NCI-H526 (cell line): Measurements from ENCODE around the gene NAA50.

Experiments
- DNase-seq, 2 experiments: peaks; one replicate each; lab custom pipeline; 2025; lab: John Stamatoyannopoulos, UW

The NAA50 gene

DNA sequence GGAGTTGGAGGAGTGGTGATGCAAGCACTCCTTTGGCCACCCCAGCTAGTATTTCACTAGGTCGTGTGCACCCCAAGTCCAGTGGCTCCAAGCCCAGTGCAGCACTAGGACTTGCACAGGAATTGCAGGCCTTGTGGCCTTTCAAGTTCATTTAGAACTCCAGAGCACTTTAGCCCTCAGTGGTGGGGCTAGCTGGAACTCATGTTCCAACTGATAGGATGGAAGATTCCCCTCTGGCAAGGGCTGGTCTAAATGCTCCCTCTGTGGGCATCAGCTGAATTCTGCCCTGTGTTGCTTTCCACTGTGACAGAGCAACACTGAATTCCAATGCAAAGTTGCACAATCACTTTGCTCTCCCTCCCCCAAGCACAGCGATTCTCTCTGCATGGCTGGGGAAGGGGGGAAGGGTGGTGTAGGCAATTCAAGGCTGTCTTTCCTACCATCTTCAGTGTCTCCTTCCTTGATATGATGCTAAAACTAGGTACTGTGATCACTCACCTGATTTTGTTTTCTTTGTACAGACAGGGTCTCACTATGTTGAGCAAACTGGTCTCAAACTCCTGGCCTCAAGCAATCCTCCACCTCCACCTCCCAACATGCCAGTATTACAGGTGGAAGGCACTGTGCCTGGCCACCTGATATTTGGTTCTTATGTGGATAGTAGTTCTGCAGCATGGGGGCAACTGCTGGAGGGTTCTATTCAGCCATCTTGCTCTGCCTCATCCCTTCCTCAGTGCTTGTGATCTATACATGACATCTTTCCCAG, 59.9 kb downstream of the NAA50 start:
- DNase-seq, result no peak

DNA sequence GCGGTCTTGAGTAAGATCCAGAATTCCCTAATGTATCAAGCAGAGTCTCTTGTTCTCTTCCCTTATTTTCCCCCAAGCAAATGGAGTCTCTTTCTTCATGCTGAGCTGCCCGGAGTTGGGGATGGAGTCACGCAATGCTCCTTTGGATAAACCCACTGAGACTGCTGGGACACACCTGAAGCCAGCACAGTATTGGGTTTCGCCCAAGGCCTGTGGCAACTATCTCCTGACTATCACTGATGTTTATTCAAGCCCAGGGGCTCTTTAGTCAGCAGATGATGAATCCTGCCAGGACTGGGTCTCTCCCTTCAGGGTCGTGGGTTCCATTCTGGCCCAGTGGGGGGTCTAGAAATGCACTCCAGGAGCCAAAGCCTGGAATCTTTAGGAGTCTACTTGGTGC, 60.9 kb downstream of the NAA50 start:
- no peak for DNase-seq

- DNase-seq, result no peak
Observed at GRCh38 chr3:113684271-113684819, 61.7 kb downstream of the NAA50 start.

DNA sequence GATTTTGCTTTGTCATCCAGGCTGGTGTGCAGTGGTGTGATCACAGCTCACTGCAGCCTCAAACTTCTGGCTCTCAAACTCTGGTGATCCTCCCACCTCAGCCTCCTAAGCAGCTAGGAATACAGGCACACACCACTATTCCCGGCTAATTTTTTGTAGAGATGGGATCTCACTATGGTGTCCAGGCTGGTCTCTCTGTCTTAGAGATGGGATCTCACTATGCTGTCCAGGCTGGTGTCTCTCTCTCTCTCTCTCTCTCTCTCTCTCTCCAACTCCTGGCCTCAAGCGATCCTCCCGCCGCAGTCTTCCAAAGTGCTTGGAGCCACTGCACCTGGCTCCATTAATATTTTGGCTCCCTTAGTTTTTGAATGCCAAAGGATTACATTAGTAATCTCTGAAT, 67.3 kb downstream of the NAA50 start:
- DNase-seq, result no peak

DNA sequence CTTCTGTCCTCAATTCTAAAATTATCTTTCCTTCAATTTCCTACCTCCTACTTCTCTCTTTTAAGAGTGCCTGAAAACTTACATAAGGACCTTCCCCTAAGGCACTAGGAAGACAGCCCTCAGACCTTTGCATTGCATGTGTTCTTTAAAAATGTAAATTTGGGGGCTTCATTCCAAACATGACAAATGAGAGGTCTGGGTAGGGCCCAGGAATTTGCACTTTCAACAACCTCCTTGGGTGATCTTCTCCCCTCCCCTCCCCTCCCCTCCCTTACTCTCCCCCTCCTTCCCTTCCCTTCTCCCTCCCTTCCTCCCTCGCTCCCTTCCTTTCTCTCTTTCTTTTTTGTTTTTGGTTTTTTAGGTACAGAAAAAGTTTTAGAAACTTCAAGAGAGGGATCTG, 68.3 kb downstream of the NAA50 start:
- no peak for DNase-seq

DNA sequence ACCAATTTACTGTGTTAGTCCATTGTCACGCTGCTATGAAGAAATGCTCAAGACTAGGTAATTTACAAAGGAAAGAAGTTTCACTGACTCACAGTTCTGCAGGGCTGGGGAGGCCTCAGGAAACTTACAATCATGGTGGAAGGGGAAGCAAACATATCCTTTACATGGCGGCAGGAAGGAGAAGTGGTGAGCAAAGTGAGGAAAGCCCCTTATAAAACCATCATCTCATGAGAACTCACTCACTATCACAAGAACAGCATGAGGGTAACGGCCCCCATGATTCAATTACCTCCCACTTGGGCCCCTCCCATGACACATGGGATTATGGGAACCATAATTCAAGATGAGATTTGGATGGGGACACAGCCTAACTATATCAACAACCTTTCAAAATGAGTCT, 69.8 kb downstream of the NAA50 start:
- DNase-seq, result no peak

GRCh38 chr3:113673593-113673992, 72.5 kb downstream of the NAA50 start:
- no peak for DNase-seq

GRCh38 chr3:113668015-113668414, 78.0 kb downstream of the NAA50 start:
- DNase-seq, result no peak
